IPS-18a (cell line): ENCODE data around the gene PREX1.

Experiments
- H3K27ac ChIP-seq: one replicate; pipeline ENCODE4 v1.5.1; 2013; ENCODE audit warnings: low read length
- H3K27me3 ChIP-seq: one replicate; pipeline ENCODE4 v1.6.1; 2013; ENCODE audit warnings: mild to moderate bottlenecking, low read length; ENCODE audit not compliant: control insufficient read depth, insufficient read depth
- H3K36me3 ChIP-seq: one replicate; pipeline ENCODE4 v1.6.1; 2013; ENCODE audit warnings: low read depth, low read length; ENCODE audit not compliant: control insufficient read depth
- H3K4me1 ChIP-seq: one replicate; pipeline ENCODE4 v1.6.1; 2013; ENCODE audit warnings: low read depth, low read length; ENCODE audit not compliant: control insufficient read depth
- H3K4me3 ChIP-seq: one replicate; pipeline ENCODE4 v1.5.1; 2013; ENCODE audit warnings: low read length
- H3K9ac ChIP-seq: one replicate; pipeline ENCODE4 v1.6.1; 2013; ENCODE audit warnings: mild to moderate bottlenecking, low read length, moderate library complexity
- H3K9me3 ChIP-seq: one replicate; pipeline ENCODE4 v1.6.1; 2013; ENCODE audit warnings: low read depth, low read length; ENCODE audit not compliant: control insufficient read depth

PREX1 gene

DNA sequence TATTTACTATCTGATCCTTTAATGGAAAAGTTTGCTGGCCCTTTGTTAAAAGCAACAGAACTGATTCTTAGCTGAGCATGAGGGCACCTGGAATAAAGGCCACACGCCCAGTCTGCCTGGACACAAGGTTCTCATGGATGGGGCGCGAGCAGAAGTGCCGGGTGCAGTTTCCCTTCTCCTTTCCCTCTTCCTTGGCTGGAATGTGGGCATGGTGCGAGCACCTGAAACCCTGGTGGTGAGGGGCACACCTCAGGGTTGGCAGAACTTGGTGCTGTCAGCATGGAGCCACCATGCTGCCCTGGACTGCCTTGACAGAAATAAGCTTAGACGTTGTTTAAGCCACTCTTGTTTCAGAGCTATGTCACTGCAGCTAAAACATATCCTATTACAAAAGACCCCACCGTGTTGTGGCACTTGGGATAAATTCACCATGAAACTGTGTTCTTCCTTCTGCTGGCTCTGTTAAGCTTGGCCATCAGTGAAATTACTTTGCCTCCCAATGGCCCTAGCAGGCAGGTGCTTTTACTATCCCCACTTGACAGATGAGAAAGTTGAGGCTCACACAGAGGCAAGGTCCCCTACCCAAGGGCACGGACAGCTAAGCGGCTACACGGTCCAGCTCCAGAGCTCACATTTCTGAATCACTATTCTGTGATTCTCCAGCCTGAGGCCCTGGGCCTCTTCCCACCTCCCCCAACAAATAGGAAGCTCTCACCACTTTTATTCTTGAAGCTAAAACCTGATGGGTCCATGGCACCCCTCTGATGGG, 115.9 kb downstream of the PREX1 start:
- no peaks in the 10 kb centered on the region for H3K9me3 ChIP-seq
- H3K27me3 ChIP-seq: no peaks in the 10 kb centered on the region
- H3K4me1 ChIP-seq: no peaks in the 10 kb centered on the region
- H3K4me3 ChIP-seq: no peak overlapping the region
- no peak overlapping the region for H3K9ac ChIP-seq
- H3K36me3 ChIP-seq: no peaks in the 10 kb centered on the region
- H3K27ac ChIP-seq: no peak overlapping the region

DNA sequence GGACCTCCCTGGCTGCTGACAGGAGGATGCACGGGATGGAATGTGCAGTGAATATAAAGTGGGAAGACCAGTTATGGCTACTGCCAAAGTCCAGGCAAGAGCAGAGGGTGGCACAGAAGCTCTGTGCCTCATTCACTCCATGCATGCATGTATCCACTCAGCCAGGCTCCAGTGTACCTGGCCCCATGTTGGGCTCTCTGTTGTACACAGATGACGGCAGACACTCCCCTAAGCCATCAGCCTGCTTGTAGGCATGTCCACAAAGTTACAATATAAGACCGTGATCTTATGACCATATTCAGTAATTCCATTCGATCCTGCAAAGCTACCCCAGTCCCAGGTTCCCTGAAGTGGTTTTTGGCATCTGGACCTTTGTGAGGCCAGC, 116.8 kb downstream of the PREX1 start:
- no peak overlapping the region for H3K4me3 ChIP-seq
- H3K4me1 ChIP-seq: no peaks in the 10 kb centered on the region
- H3K9me3 ChIP-seq: no peaks in the 10 kb centered on the region
- no peaks in the 10 kb centered on the region for H3K27me3 ChIP-seq
- no peak overlapping the region for H3K9ac ChIP-seq
- no peak overlapping the region for H3K27ac ChIP-seq
- no peaks in the 10 kb centered on the region for H3K36me3 ChIP-seq

DNA sequence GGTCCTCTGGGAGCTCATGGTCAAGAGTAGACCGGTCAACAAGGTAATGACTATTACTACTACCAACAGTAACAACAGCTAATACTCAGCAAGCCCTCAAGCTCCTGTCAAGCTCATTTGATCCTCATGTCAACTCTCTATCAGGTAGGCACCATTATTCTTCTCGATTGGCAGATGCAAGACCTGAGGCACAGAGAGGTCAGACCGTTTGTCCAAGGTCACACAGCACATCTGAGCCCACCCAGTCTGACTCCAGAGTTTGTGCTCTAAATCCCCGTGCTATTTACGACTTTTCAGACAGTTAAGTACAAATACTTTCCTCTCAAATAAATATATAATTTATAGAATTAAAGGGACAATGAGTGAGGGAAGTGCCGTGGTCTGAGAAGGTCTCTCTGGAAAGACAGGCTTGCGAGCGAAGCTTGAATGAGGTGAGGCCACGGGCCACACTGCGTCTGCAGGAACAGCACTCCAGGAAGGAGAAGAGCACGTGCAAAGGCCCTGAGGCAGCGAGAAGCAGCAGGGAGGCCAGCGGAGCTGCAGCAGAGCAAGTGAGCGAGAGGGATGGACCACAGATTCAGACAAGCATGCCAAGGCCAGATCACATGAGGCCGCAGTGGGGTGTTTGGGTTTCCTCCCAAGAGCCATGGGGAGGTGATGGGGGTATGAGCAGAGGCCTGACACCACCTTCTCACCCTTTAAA, 117.3 kb downstream of the PREX1 start:
- no peaks in the 10 kb centered on the region for H3K36me3 ChIP-seq

DNA sequence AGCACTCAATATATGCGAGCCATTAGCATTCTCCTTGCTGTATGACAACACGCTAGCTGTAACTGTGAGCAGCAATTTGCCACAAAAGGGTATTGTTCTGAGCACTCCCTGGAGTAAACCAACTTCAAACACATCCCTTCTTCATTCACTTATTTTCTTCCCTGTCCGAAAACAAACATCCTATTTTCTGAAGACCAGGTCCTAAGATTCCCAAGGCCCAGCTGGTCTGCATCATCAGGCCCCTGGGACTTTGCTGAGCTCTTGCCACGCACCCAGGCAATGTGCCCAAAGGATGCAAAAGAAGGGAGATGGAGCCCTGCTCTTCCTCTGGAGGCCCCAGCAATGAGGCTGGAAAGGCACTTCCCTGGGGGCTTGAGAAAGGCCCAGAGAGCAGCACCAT, 118.1 kb downstream of the PREX1 start:
- Histone ChIP-seq H3K9me3 (no peaks in the 10 kb centered on the region), H3K9ac (no peak overlapping the region), H3K27me3 (no peaks in the 10 kb centered on the region), H3K4me1 (no peaks in the 10 kb centered on the region), H3K27ac (no peak overlapping the region), H3K4me3 (no peak overlapping the region), H3K36me3 (no peaks in the 10 kb centered on the region)

More for the DNA sequence above, 117.3 kb downstream of the PREX1 start:
- Histone ChIP-seq H3K9ac (no peak overlapping the region), H3K9me3 (no peaks in the 10 kb centered on the region), H3K27ac (no peak overlapping the region), H3K4me1 (no peaks in the 10 kb centered on the region), H3K27me3 (no peaks in the 10 kb centered on the region), H3K4me3 (no peak overlapping the region)

DNA sequence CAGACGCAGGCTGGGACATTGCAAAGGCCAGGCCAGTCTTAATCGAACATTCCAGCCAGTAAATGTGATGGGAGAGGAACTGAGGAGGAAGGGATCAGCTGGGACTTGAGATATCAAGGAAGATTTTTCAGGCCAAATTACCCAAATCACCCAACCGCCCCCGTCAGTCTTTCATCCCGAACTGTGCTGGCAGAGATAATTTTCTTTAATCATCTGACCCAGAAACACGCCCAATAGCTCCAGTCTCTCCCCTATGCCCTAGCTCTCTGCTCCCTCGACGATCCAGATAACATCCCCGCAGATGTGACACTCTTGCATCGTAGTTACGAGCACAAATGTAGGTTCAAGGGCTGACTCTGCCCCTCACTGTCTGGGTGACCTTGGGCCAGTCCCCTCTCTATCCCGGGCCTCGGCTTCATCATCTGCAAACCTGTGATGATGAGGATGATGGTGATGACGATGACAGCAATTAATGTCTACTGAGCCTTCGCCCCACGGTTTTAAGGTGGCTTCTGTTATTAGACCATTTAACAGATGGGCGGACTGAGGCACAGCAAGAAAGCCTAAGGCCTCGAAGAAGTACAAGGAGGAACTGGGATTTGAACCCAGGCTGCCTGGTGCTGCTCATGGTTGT, 118.6 kb downstream of the PREX1 start:
- H3K27me3 ChIP-seq: no peaks in the 10 kb centered on the region
- H3K27ac ChIP-seq: no peak overlapping the region
- H3K4me1 ChIP-seq: no peaks in the 10 kb centered on the region
- no peak overlapping the region for H3K9ac ChIP-seq
- no peaks in the 10 kb centered on the region for H3K9me3 ChIP-seq
- no peaks in the 10 kb centered on the region for H3K36me3 ChIP-seq
- no peak overlapping the region for H3K4me3 ChIP-seq

DNA sequence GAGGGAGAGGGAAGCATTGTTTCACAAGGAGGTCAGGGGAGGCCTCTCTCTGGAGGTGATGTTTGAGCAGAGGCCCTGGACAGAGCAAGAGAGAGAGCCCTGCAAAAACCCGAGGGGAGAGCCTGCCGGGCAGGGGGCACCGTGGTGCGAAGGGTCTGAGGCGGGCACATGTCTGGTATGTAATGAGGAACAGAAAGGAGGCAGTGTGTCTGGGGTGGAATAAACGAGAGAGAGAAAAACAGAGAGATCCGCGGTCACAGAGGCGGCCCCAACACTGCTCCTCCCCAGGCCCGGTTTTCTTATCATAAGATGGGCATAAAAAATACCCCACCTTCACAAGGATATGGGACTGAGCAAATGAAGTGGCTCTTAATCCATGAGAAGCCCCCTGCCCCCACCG, 119.2 kb downstream of the PREX1 start:
- Histone ChIP-seq H3K36me3 (no peaks in the 10 kb centered on the region), H3K9me3 (no peaks in the 10 kb centered on the region), H3K9ac (no peak overlapping the region), H3K4me3 (no peak overlapping the region), H3K27me3 (no peaks in the 10 kb centered on the region), H3K4me1 (no peaks in the 10 kb centered on the region), H3K27ac (no peak overlapping the region)

DNA sequence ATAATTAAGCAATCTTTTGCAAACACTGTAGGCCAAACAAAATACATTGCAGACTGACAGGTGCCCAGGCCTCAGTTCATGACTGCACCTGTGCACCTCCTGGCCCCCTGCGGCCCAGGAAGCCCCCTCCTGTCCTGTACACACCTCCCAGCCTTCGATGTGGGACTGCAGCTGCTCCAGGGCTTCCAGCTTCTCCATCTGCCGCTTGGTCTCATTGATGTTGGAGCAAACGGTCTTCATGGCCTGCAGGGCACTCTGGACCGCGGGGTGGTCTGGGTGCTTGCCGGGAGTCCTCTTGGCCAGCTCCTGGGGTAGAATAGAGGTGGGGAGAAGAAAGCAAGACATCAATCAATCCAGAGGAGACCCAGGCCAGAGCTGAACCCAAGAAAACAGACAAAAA, 119.7 kb downstream of the PREX1 start:
- Histone ChIP-seq H3K27ac (no peak overlapping the region), H3K9ac (no peak overlapping the region)

DNA sequence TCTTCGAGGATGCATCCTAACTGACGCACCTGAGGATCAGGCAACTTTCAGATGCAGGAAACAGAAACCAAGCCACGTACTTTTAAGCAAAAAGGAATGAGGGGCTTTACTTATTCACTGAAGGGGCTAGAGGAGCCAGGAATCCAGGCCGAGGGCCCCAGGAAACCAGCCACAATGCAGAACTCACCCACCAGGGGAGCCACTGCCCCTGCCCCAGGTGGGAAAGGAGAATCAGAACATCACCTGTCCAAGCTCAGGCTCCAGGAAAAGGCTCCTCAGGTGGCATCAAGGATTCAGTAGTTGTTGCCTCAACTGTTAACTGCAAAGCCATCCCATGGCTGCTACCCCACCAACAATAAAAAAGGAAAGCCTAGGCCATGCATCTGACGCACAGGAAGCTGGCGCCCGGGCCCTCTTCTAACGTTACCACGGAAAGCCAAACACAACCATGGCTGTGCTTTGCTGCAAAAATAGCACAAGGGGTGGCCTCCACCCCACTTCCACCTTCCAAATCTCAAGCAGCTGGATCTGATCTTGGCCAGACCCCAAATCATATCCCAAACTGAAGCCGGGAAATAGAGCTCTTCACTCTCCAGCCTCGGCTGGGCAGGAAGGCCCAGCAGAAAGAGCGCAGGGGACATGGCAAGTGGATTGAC, 121.0 kb downstream of the PREX1 start:
- no peak overlapping the region for H3K9ac ChIP-seq
- no peaks in the 10 kb centered on the region for H3K4me1 ChIP-seq
- no peak overlapping the region for H3K27ac ChIP-seq
- no peaks in the 10 kb centered on the region for H3K27me3 ChIP-seq
- H3K9me3 ChIP-seq: no peaks in the 10 kb centered on the region
- no peak overlapping the region for H3K4me3 ChIP-seq
- H3K36me3 ChIP-seq: no peaks in the 10 kb centered on the region

More for the DNA sequence above, 119.7 kb downstream of the PREX1 start:
- no peaks in the 10 kb centered on the region for H3K36me3 ChIP-seq
- no peaks in the 10 kb centered on the region for H3K4me1 ChIP-seq
- H3K9me3 ChIP-seq: no peaks in the 10 kb centered on the region
- H3K4me3 ChIP-seq: no peak overlapping the region
- no peaks in the 10 kb centered on the region for H3K27me3 ChIP-seq

DNA sequence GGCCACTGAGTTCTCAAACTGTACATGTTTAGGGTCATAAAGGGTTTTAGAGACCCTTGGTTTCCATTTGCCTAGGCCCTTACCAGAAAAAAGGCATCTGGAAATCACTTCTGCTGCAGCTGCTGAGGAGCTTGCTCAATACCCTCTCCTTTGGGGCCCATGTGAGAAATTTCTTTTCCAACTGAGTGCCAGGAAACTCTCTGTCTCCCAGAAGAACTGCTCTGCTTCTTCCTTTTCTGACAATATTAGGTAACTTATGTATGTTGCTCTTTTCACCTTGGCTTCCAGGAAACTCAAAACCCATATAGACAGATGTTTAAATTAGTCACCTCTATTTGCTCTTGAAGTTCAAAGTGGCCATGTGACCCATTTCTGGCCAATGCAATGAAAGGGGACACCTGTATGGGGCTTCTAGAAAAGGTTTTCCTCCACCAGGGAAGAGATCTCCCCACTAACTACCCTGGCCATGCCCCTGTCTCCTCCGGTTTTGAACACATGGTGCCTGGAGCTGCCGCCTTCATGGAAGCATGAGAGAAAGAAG, 121.6 kb downstream of the PREX1 start:
- Histone ChIP-seq H3K27ac (no peak overlapping the region), H3K4me1 (no peaks in the 10 kb centered on the region), H3K4me3 (no peak overlapping the region), H3K27me3 (no peaks in the 10 kb centered on the region), H3K36me3 (no peaks in the 10 kb centered on the region), H3K9ac (no peak overlapping the region), H3K9me3 (no peaks in the 10 kb centered on the region)

DNA sequence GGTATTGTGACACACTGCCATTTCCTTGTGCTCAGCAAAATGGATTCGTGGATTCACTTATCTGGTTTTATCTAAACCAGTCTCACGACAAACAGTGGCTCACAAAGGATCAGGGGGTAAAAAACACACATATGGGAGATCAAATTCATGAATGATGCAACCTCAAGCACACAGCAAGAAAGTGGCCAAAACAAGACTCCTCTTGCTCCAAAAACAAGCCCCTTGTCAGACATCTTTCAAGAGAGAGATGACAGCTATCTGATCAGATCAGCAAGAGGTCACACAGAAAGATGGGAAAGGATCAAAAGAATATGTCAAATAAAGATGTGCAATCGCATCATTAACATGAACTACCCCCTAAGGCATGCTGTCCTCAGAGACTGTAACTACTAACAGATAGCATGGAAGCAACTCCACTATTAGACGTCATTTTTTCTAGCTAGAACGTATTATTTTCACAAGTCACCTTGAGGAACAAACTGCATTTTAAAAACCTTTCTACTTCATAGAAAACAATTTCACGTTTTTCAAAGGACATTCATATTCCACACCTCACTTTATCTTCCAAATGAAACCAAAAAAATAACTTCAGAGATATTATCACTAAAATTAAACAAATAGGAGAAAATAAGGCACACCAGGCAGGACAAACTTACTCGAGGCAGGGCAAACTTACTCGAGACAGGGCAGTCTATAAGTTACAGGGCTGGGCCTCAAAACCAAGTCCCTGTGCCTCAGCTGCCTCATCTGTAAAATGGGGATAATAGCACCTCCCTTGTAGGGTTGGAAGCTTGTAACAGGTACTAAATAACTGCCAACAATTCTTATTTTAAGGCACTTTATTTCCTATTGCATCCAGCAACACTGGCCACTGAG, 122.3 kb downstream of the PREX1 start:
- no peaks in the 10 kb centered on the region for H3K4me1 ChIP-seq
- H3K36me3 ChIP-seq: no peaks in the 10 kb centered on the region
- H3K9ac ChIP-seq: no peak overlapping the region
- H3K9me3 ChIP-seq: no peaks in the 10 kb centered on the region
- H3K27me3 ChIP-seq: no peaks in the 10 kb centered on the region
- H3K4me3 ChIP-seq: no peak overlapping the region
- no peak overlapping the region for H3K27ac ChIP-seq
